K562 (cell line): ENCODE data around the gene PDK1. TPM values are rescaled to one million over a fixed set of nuclear protein-coding genes. Genes with fewer than 3 reads are reported as not detected.

ENCODE experiments used
- ARHGAP35 ChIP-seq: fragments of 450-650 bp; IDR thresholded peaks from 2 replicates; pipeline ENCODE4 v1.6.1; 2018; ENCODE audit not compliant: partially characterized antibody
- CC2D1A ChIP-seq: fragments of 450-650 bp; IDR thresholded peaks from 2 replicates; pipeline ENCODE4 v1.6.1; 2017; ENCODE audit warnings: mild to moderate bottlenecking
- CEBPG ChIP-seq, 3 experiments: fragments of 200-800 bp in 1 of 3; sonication (Bioruptor generic) in 1 of 3; sonication (generic) in 1 of 3; formaldehyde crosslinking in 1 of 3; IDR thresholded peaks in 2 of 3; conservative IDR thresholded peaks in 1 of 3; 2 replicates each; pipeline versions ENCODE4 v1.6.1 to v1.8.0; 2016 to 2022; ENCODE audit warnings: missing compliant biosample characterization in 2 of 3, missing genetic modification characterization in 2 of 3, mild to moderate bottlenecking in 1 of 3, missing genetic modification reagents in 1 of 3
- KAT8 ChIP-seq: fragments of 450-650 bp; IDR thresholded peaks from 2 replicates; pipeline ENCODE4 v1.6.1; 2016; ENCODE audit warnings: low read depth, mild to moderate bottlenecking
- MTF1 ChIP-seq: fragments of 250-450 bp; sonication (Bioruptor Pico); IDR thresholded peaks from 2 replicates; pipeline ENCODE4 v1.9.0; 2021; ENCODE audit warnings: moderate library complexity, mild to moderate bottlenecking, inconsistent platforms, borderline replicate concordance
- NFE2 ChIP-seq: IDR thresholded peaks from 2 replicates; pipeline ENCODE4 v1.6.1; 2014; ENCODE audit warnings: antibody characterized with exemption, low read depth
- NFIX ChIP-seq: fragments of 250-450 bp; sonication (Bioruptor Pico); IDR thresholded peaks from 2 replicates; pipeline ENCODE4 v1.4.0; 2020; ENCODE audit warnings: low read depth, mild to moderate bottlenecking, moderate library complexity
- NRF1 ChIP-seq, 2 experiments: fragments of 450-650 bp; IDR thresholded peaks in 1 of 2; conservative IDR thresholded peaks in 1 of 2; 2 replicates each; pipeline ENCODE4 v1.6.1; 2014; ENCODE audit warnings: mild to moderate bottlenecking in 2 of 2
- ZNF253 ChIP-seq: fragments of 250-450 bp; sonication (Bioruptor Pico); conservative IDR thresholded peaks from 2 replicates; pipeline ENCODE4 v1.6.1; 2021; ENCODE audit warnings: mild to moderate bottlenecking
- ZNF431 ChIP-seq: sonication (generic); formaldehyde crosslinking; IDR thresholded peaks from 2 replicates; pipeline ENCODE4 v1.8.0; 2022; ENCODE audit warnings: mild to moderate bottlenecking, missing genetic modification reagents
- ZNF589 ChIP-seq: fragments of 200-800 bp; sonication (Bioruptor generic); IDR thresholded peaks from 2 replicates; pipeline ENCODE4 v1.6.1; 2016; ENCODE audit warnings: low read depth, missing genetic modification characterization, missing compliant biosample characterization
- ZNF778 ChIP-seq: fragments of 450-650 bp; formaldehyde crosslinking; IDR thresholded peaks from 2 replicates; pipeline ENCODE4 v1.4.0; 2020; ENCODE audit warnings: mild to moderate bottlenecking, moderate library complexity
- polyA plus RNA-seq, 8 experiments: library from polyadenylated mRNA; depleted of rRNA in 4 of 8; stranded (reverse) in 5 of 8; unstranded in 3 of 8; fragments of >200 nt; fragmentation: Nextera tagmentation in 2 of 8; fragmentation: Illumina TruSeq in 1 of 8; extraction: Ambion mirVana in 2 of 8; extraction: Trizol in 1 of 8; gene quantifications; 2 replicates each; pipeline versions ENCODE4 v1.2.1 to v1.2.3, GENCODE V29; 2011 to 2014; ENCODE audit warnings: inconsistent platforms in 1 of 8, missing spikeins in 1 of 8
- total RNA-seq, 7 experiments: library from RNA; depleted of rRNA in 6 of 7; stranded (reverse); fragments of >200 nt in 6 of 7; fragmentation: Illumina TruSeq in 2 of 7; extraction: Trizol in 2 of 7; gene quantifications; 2 replicates each; pipeline versions ENCODE4 v1.2.1 to v1.2.3, GENCODE V29; 2011 to 2021; ENCODE audit warnings: low replicate concordance in 1 of 7
- TF ChIP-seq, protein P1 (sequence below): fragments of 250-450 bp; sonication (Bioruptor Pico); IDR thresholded peaks from 2 replicates; pipeline ENCODE4 v1.4.0; 2020
- TF ChIP-seq, protein P2 (sequence below): fragments of 250-450 bp; sonication (Bioruptor Pico); IDR thresholded peaks from 2 replicates; pipeline ENCODE4 v1.4.0; 2020
- TF ChIP-seq, protein P3 (sequence below), 2 experiments: fragments of 450-650 bp; conservative IDR thresholded peaks; 2 replicates each; pipeline ENCODE4 v1.6.1; 2017; ENCODE audit warnings: mild to moderate bottlenecking in 2 of 2, moderate library complexity in 2 of 2
- TF ChIP-seq, protein P4 (sequence below): sonication (generic); formaldehyde crosslinking; IDR thresholded peaks from 2 replicates; pipeline ENCODE4 v1.4.0; 2020; ENCODE audit warnings: mild to moderate bottlenecking, missing genetic modification reagents

The PDK1 gene
- total and polyA plus RNA-seq, 9 of the 15 experiments (the other 6 are each of a cell fraction or from before 2014, with no cell fraction given) = 3.5 to 176 (median 13.9) TPM

GRCh38 chr2:172552547-172553291 is 3.2 kb upstream of the PDK1 start (continued):
- TF ChIP-seq, protein P1, sequence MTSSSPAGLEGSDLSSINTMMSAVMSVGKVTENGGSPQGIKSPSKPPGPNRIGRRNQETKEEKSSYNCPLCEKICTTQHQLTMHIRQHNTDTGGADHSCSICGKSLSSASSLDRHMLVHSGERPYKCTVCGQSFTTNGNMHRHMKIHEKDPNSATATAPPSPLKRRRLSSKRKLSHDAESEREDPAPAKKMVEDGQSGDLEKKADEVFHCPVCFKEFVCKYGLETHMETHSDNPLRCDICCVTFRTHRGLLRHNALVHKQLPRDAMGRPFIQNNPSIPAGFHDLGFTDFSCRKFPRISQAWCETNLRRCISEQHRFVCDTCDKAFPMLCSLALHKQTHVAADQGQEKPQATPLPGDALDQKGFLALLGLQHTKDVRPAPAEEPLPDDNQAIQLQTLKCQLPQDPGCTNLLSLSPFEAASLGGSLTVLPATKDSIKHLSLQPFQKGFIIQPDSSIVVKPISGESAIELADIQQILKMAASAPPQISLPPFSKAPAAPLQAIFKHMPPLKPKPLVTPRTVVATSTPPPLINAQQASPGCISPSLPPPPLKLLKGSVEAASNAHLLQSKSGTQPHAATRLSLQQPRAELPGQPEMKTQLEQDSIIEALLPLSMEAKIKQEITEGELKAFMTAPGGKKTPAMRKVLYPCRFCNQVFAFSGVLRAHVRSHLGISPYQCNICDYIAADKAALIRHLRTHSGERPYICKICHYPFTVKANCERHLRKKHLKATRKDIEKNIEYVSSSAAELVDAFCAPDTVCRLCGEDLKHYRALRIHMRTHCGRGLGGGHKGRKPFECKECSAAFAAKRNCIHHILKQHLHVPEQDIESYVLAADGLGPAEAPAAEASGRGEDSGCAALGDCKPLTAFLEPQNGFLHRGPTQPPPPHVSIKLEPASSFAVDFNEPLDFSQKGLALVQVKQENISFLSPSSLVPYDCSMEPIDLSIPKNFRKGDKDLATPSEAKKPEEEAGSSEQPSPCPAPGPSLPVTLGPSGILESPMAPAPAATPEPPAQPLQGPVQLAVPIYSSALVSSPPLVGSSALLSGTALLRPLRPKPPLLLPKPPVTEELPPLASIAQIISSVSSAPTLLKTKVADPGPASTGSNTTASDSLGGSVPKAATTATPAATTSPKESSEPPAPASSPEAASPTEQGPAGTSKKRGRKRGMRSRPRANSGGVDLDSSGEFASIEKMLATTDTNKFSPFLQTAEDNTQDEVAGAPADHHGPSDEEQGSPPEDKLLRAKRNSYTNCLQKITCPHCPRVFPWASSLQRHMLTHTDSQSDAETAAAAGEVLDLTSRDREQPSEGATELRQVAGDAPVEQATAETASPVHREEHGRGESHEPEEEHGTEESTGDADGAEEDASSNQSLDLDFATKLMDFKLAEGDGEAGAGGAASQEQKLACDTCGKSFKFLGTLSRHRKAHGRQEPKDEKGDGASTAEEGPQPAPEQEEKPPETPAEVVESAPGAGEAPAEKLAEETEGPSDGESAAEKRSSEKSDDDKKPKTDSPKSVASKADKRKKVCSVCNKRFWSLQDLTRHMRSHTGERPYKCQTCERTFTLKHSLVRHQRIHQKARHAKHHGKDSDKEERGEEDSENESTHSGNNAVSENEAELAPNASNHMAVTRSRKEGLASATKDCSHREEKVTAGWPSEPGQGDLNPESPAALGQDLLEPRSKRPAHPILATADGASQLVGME = no peak
- TF ChIP-seq, protein P2, sequence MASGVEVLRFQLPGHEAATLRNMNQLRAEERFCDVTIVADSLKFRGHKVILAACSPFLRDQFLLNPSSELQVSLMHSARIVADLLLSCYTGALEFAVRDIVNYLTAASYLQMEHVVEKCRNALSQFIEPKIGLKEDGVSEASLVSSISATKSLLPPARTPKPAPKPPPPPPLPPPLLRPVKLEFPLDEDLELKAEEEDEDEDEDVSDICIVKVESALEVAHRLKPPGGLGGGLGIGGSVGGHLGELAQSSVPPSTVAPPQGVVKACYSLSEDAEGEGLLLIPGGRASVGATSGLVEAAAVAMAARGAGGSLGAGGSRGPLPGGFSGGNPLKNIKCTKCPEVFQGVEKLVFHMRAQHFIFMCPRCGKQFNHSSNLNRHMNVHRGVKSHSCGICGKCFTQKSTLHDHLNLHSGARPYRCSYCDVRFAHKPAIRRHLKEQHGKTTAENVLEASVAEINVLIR (CRISPR knock-in tag) = no peak
- TF ChIP-seq ARHGAP35 (no peak), MTF1 (CRISPR knock-in tag) (no peak; the same call in 1 of the 2 replicates), NRF1 (conservative IDR thresholded peaks at IDR 0.05 in 1 of 2, IDR thresholded peaks at IDR 0.05 in 1 of 2) (no peak), ZNF431 (0 out of 2 replicates have a peak, but pooled peaks have one; percentile 14), ZNF589 (peak; percentile 89), NFE2 (peak; percentile 98), CC2D1A (peak; percentile 93), ZNF778 (CRISPR knock-in tag) (no peak), ZNF253 (CRISPR knock-in tag) (no peak), NFIX (no peak), KAT8 (no peak), CEBPG (CRISPR knock-in tag; IDR thresholded peaks at IDR 0.05) (no peak), CEBPG (tag; conservative IDR thresholded peaks at IDR 0.05 in 1 of 2, IDR thresholded peaks at IDR 0.05 in 1 of 2) (no peak)
- TF ChIP-seq, protein P3, sequence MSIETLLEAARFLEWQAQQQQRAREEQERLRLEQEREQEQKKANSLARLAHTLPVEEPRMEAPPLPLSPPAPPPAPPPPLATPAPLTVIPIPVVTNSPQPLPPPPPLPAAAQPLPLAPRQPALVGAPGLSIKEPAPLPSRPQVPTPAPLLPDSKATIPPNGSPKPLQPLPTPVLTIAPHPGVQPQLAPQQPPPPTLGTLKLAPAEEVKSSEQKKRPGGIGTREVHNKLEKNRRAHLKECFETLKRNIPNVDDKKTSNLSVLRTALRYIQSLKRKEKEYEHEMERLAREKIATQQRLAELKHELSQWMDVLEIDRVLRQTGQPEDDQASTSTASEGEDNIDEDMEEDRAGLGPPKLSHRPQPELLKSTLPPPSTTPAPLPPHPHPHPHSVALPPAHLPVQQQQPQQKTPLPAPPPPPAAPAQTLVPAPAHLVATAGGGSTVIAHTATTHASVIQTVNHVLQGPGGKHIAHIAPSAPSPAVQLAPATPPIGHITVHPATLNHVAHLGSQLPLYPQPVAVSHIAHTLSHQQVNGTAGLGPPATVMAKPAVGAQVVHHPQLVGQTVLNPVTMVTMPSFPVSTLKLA (conservative IDR thresholded peaks at IDR 0.05) = peak; percentile 51 to 87; a peak in 3 of 4 replicates
- TF ChIP-seq, protein P4, sequence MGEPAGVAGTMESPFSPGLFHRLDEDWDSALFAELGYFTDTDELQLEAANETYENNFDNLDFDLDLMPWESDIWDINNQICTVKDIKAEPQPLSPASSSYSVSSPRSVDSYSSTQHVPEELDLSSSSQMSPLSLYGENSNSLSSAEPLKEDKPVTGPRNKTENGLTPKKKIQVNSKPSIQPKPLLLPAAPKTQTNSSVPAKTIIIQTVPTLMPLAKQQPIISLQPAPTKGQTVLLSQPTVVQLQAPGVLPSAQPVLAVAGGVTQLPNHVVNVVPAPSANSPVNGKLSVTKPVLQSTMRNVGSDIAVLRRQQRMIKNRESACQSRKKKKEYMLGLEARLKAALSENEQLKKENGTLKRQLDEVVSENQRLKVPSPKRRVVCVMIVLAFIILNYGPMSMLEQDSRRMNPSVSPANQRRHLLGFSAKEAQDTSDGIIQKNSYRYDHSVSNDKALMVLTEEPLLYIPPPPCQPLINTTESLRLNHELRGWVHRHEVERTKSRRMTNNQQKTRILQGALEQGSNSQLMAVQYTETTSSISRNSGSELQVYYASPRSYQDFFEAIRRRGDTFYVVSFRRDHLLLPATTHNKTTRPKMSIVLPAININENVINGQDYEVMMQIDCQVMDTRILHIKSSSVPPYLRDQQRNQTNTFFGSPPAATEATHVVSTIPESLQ (CRISPR knock-in tag) = no peak
